GM19455 (cell line): Measurements from ENCODE around the gene ZBTB38.

Experiments used
- ATAC-seq: cut with Tn5 transposase; IDR thresholded peaks from one replicate; pipeline ENCODE4 v1.9.1; 2021; ENCODE audit not compliant: unreplicated experiment

The ZBTB38 gene

GRCh38 chr3:141336672-141337522 is 31.4 kb upstream of the ZBTB38 start:
- peak; percentile 92 for ATAC-seq

GRCh38 chr3:141337523-141337854 is 30.8 kb upstream of the ZBTB38 start:
- no peak for ATAC-seq

GRCh38 chr3:141337991-141338390 is 30.3 kb upstream of the ZBTB38 start:
- no peak for ATAC-seq

GRCh38 chr3:141338881-141339280 is 29.4 kb upstream of the ZBTB38 start:
- no peak for ATAC-seq

GRCh38 chr3:141341536-141341935 is 26.8 kb upstream of the ZBTB38 start:
- no peak for ATAC-seq

GRCh38 chr3:141342386-141342785 is 25.9 kb upstream of the ZBTB38 start:
- no peak for ATAC-seq

- ATAC-seq: no peak
Measured at GRCh38 chr3:141343077-141343476, 25.2 kb upstream of the ZBTB38 start.

- no peak for ATAC-seq
Measured at GRCh38 chr3:141343865-141344271, 24.4 kb upstream of the ZBTB38 start.

- ATAC-seq: no peak
Measured at GRCh38 chr3:141345528-141345927, 22.8 kb upstream of the ZBTB38 start.

GRCh38 chr3:141346007-141346406 is 22.3 kb upstream of the ZBTB38 start:
- no peak for ATAC-seq

GRCh38 chr3:141346418-141346817 is 21.9 kb upstream of the ZBTB38 start:
- ATAC-seq: no peak

GRCh38 chr3:141346839-141347238 is 21.5 kb upstream of the ZBTB38 start:
- no peak for ATAC-seq

- no peak for ATAC-seq
Measured at GRCh38 chr3:141348837-141349236, 19.5 kb upstream of the ZBTB38 start.

- ATAC-seq: no peak
Measured at GRCh38 chr3:141349711-141350110, 18.6 kb upstream of the ZBTB38 start.

GRCh38 chr3:141350666-141351065 is 17.6 kb upstream of the ZBTB38 start:
- no peak for ATAC-seq

GRCh38 chr3:141352262-141352984 is 15.9 kb upstream of the ZBTB38 start:
- ATAC-seq: no peak

- no peak for ATAC-seq
Measured at GRCh38 chr3:141353652-141354495, 14.4 kb upstream of the ZBTB38 start.

GRCh38 chr3:141354517-141354916 is 13.8 kb upstream of the ZBTB38 start:
- ATAC-seq: no peak

- no peak for ATAC-seq
Measured at GRCh38 chr3:141355242-141355641, 13.1 kb upstream of the ZBTB38 start.

GRCh38 chr3:141356046-141356445 is 12.3 kb upstream of the ZBTB38 start:
- ATAC-seq: no peak

- ATAC-seq: no peak
Measured at GRCh38 chr3:141360888-141361598, 7.3 kb upstream of the ZBTB38 start.
